Measurements from ENCODE around the gene MBTPS2.
"Not testable (repeated sequence)": the region's sequence is repeated elsewhere in the genome, so short reads cannot be mapped to it uniquely, and the experiment has no call there.

MBTPS2 gene

GRCh38 chrX:21839334-21840192 lies at the start of gene MBTPS2:
TSS of gene MBTPS2 (plus strand) at chrX:21839617. CDS start at chrX:21839735, 118 bp downstream.
- DNase-seq (ENCODE audit: low read depth in 4 of 4, low spot score in 1 of 4): peak; percentile 52 to 70 (median 64)

GRCh38 chrX:21798677-21799219 lies 40.7 kb upstream of the MBTPS2 start:
- DNase-seq (ENCODE audit: low read depth in 4 of 4, low spot score in 1 of 4): no peak

DNA sequence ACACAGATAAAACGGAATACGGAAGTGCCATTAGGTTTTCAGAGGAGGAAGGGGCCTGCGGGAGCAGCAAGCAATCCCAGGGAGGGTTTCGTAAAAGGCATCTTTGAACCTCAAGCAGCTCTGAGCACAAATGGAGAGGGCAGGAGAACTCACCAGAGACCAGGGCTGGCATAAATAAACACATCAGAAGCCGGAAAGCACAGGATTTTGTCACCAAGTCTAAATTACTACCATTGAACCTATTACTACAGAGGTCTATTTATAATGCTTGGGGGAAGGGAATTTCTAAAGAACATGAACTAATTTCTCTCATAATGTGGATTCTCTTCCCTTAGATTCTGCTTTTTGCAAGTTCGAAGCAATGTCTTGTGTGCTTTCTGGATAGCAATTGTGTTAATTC lies 39.6 kb upstream of the MBTPS2 start:
- no peak for DNase-seq (ENCODE audit: low read depth in 4 of 4, low spot score in 1 of 4)

GRCh38 chrX:21800344-21800770 lies 39.1 kb upstream of the MBTPS2 start:
- DNase-seq (ENCODE audit: low read depth in 4 of 4, low spot score in 1 of 4): no peak

- no peak for DNase-seq (ENCODE audit: low read depth in 4 of 4, low spot score in 1 of 4)
Observed at GRCh38 chrX:21802054-21802670, 37.3 kb upstream of the MBTPS2 start.

DNA sequence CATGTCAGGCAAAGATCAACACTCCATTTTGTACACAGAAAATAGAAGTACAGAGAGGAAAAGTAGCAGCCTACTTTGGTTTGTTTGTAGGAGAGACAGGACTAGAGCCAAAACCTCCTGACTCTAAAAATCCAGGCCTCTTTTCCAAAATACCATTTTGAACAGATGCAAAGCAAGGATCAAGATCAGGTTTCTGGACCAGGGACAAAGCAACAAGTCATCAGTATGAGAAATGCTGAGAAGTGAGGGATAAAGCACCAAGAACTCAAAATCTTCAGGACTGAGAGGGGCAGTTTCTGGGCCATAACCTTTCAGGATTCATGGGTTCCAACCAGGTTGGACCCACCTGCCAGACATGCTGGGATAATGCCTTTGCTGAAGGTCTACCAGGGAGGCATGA lies 36.6 kb upstream of the MBTPS2 start:
- no peak for DNase-seq (ENCODE audit: low read depth in 4 of 4, low spot score in 1 of 4)

DNA sequence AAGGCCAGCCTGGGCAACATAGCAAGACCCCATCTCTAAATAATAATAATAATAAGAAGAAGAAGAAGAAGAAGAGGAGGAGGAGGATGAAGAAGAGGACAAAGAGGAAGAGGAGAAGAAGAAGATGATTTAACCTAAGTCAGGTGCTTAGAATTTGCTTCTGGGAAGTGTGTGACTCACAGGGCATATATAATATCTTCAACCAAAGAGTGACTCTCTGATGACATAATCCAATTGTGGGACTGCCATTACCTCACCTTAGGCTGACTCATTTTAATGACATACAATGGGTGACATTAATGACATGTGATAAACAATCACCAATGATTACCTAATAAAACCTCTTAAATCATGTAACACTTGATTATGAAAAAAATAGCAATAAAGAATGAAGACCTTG lies 32.7 kb upstream of the MBTPS2 start:
- DNase-seq (ENCODE audit: low read depth in 4 of 4, low spot score in 1 of 4): no peak

DNA sequence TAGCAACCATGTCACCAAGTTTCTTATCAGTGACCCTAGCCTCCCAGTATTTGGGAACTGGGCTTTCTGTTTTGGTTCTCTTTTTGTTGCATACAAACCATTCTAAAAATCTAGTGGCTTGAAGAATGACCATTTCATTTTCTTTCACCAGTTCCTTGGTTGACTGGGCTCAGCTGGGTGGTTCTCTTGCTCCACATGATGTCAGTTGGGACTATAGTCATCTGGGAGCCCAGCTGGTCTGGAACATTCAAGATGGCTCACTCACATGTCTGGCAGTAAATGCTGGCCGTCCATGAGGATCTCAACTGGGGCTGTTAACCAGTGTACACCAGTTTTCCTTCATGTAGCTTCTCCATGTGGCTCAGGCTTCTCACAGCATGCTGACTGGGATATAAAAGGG lies 27.6 kb upstream of the MBTPS2 start:
- DNase-seq (ENCODE audit: low read depth in 4 of 4, low spot score in 1 of 4): no peak

- no peak for DNase-seq (ENCODE audit: low read depth in 4 of 4, low spot score in 1 of 4)
Observed at GRCh38 chrX:21812628-21813027, 26.8 kb upstream of the MBTPS2 start.

GRCh38 chrX:21813612-21814368 lies 25.6 kb upstream of the MBTPS2 start:
- DNase-seq (ENCODE audit: low read depth in 4 of 4, low spot score in 1 of 4): no peak

DNA sequence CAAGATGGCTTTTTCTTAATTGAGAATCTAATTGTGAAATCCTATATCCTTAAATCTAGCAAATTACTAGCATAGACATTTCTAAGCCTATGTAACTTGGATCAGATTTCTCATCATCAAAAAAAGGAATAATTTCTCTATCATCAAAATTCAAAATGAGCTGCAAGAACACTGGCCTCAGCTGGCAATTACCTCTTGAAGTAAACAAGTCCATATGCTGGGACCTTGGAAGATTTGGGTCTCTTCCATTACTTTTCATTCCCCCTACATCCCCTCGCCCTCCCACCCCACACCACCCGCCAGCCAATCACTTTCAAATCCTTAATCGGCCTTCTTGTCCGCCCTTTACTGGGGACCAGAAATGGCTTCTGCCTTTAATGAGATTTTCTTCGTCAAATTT lies 23.3 kb upstream of the MBTPS2 start:
- DNase-seq (ENCODE audit: low read depth in 4 of 4, low spot score in 1 of 4): no peak

GRCh38 chrX:21820170-21820569 lies 19.2 kb upstream of the MBTPS2 start:
- DNase-seq (ENCODE audit: low read depth in 4 of 4, low spot score in 1 of 4): not testable (repeated sequence)

GRCh38 chrX:21821875-21822274 lies 17.5 kb upstream of the MBTPS2 start:
- DNase-seq (ENCODE audit: low read depth in 4 of 4, low spot score in 1 of 4): no peak

- DNase-seq (ENCODE audit: low read depth in 4 of 4, low spot score in 1 of 4): no peak
Observed at GRCh38 chrX:21831496-21831895, 7.9 kb upstream of the MBTPS2 start.

GRCh38 chrX:21837056-21837455 lies 2.4 kb upstream of the MBTPS2 start:
- DNase-seq (ENCODE audit: low read depth in 4 of 4, low spot score in 1 of 4): no peak

DNA sequence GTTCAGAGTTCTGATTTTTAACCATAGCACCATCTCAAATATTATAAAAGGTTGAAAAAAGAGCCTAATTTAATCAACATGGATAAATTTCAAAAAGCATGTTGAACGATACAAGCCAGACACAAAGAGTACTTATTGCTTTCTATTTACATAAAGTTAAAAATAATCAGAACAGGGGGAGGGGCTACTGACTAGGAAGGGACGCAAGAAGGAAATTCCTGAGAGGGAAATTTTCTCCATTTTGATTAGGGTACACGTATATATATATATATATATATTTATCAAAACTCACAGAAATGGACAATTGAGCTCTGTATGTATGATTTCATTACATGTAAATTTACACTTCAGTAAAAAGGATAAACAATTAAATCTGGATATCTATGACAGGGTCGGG lies 482 bp upstream of the MBTPS2 start:
- no peak for DNase-seq (ENCODE audit: low read depth in 4 of 4, low spot score in 1 of 4)

DNA sequence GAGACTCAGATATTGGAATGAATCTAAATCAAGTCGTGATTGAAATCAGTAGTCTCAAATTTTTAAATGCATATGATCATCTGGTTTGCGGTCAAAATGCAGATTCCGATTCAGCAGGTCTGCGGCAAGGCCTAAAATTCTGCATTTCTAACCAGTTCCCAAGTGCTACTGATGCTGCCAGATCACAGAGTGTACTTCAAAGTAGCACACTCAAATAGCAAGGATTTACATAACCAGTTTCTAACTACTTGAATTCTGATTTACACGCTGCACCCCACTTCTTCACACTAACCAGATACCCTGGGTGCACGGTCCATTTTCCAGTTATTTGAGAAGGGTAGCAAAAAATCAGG lies 752 bp downstream of the MBTPS2 start:
- peak in 2 of 4 experiments; percentile 1 to 7 for DNase-seq (ENCODE audit: low read depth in 4 of 4, low spot score in 1 of 4)

DNA sequence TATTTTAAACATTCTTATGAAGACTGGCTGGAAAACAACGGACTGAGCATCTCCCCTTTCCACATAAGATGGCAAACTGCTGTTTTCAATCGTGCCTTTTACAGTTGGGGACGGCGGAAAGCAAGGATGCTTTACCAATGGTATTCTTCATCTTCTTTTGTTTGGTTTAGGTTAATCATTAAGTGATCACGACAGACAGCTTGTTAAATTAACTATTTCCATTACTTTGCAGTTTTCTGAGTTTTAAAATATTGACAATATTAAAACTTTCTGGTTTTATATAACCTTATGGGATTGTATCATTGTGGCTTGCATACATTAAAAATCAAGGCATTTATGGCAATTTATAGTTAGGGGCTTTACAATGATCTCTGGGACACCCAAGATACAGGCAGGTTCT lies 3.8 kb downstream of the MBTPS2 start:
- no peak for DNase-seq (ENCODE audit: low read depth in 4 of 4, low spot score in 1 of 4)

GRCh38 chrX:21845096-21845495 lies 5.7 kb downstream of the MBTPS2 start:
- DNase-seq (ENCODE audit: low read depth in 4 of 4, low spot score in 1 of 4): no peak

DNA sequence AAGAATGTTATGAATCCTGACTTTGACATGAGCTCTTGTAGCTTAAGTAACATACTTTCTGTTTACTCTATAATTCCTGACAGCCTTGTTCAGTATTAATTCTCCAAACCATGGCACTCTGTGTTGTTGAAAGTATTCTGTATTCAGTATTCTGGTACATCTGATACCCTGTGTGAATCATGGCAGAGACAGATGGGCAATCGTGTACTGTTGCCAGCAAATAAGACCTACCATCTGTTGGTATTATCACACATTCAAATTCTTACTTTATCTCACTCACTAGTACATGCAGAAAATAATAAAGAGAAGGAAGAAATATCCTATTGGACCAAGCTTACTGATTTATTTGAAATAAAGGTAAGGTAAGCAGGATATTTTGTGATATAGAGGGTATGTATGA lies 7.9 kb downstream of the MBTPS2 start:
- no peak for DNase-seq (ENCODE audit: low read depth in 4 of 4, low spot score in 1 of 4)

DNA sequence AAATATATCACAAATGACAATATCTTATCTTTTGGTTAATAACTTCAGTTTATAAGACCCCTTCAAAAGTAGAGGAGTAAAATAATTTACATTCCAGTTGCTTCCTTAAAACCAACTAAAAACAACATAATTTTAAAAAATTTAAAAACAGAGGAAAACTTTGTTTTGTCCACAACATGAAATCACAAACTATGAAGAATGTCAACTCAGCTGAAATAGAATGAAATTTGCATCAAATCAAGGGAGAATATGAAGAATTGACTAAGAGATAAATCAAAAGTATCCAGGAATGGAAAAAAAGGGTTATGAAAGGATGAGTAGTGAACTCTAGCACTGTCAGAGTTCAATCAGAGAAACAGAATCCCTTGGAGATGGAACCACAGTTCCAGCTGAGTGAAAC lies 14.2 kb downstream of the MBTPS2 start:
- DNase-seq (ENCODE audit: low read depth in 4 of 4, low spot score in 1 of 4): no peak

- no peak for DNase-seq (ENCODE audit: low read depth in 4 of 4, low spot score in 1 of 4)
Observed at GRCh38 chrX:21855937-21856415, 16.6 kb downstream of the MBTPS2 start, which contains the start of gene YY2. TSS of gene YY2 (plus strand) at chrX:21855987. CDS start at chrX:21856485, 498 bp downstream.
